Glutamatergic neuron (in vitro differentiated cells): ENCODE measurements around the gene GALNT13. TPM values are rescaled to one million over a fixed set of nuclear protein-coding genes. Genes with fewer than 3 reads are reported as not detected.

Experiments
- DNase-seq: peaks from one replicate; pipeline ENCODE4 v3.0.0; 2022
- H3K27ac Mint-ChIP-seq: one replicate; pipeline ENCODE4 v1.8.0; 2020; ENCODE audit warnings: mild to moderate bottlenecking, mixed read lengths, inconsistent platforms; ENCODE audit not compliant: unreplicated experiment
- H3K27me3 Mint-ChIP-seq: one replicate; pipeline ENCODE4 v1.8.0; 2020; ENCODE audit warnings: mild to moderate bottlenecking, moderate library complexity, mixed read lengths, inconsistent platforms; ENCODE audit not compliant: unreplicated experiment
- H3K36me3 Mint-ChIP-seq: one replicate; pipeline ENCODE4 v1.8.0; 2020; ENCODE audit warnings: mild to moderate bottlenecking, mixed read lengths, inconsistent platforms; ENCODE audit not compliant: unreplicated experiment
- H3K4me1 Mint-ChIP-seq: one replicate; pipeline ENCODE4 v1.8.0; 2020; ENCODE audit warnings: mild to moderate bottlenecking, low read depth, mixed read lengths, inconsistent platforms; ENCODE audit not compliant: unreplicated experiment
- H3K4me3 Mint-ChIP-seq: one replicate; pipeline ENCODE4 v1.8.0; 2020; ENCODE audit warnings: mild to moderate bottlenecking, mixed read lengths, inconsistent platforms; ENCODE audit not compliant: unreplicated experiment
- H3K9me3 Mint-ChIP-seq: one replicate; pipeline ENCODE4 v1.8.0; 2020; ENCODE audit warnings: mild to moderate bottlenecking, moderate library complexity, mixed read lengths, inconsistent platforms; ENCODE audit not compliant: unreplicated experiment
- total RNA-seq: library from RNA; stranded (reverse); fragmentation: NEBNext Ultra II Directional; extraction: Animal tissue kit (Norgen Biotek cat#: 25700); gene quantifications from one replicate; pipeline ENCODE4 v1.2.1, GENCODE V29; 2021; ENCODE audit not compliant: unreplicated experiment
- TF ChIP-seq, protein P1 (sequence below): fragments of 200-600 bp; sonication (generic); IDR thresholded peaks from one replicate; pipeline ENCODE4 v1.5.0; 2021; ENCODE audit not compliant: partially characterized antibody, unreplicated experiment

The GALNT13 gene
- total RNA-seq, 1 donor from 2014 or later, result 5.5 TPM

- Mint-ChIP-seq H3K9me3 (no peaks in the 10 kb centered on the region), H3K4me3 (no peak overlapping the region), H3K27me3 (no peaks in the 10 kb centered on the region), H3K36me3 (no peaks in the 10 kb centered on the region), H3K4me1 (peaks cover 1% of the 10 kb centered on the region), H3K27ac (no peak overlapping the region)
- DNase-seq, result no peak
- TF ChIP-seq, protein P1, sequence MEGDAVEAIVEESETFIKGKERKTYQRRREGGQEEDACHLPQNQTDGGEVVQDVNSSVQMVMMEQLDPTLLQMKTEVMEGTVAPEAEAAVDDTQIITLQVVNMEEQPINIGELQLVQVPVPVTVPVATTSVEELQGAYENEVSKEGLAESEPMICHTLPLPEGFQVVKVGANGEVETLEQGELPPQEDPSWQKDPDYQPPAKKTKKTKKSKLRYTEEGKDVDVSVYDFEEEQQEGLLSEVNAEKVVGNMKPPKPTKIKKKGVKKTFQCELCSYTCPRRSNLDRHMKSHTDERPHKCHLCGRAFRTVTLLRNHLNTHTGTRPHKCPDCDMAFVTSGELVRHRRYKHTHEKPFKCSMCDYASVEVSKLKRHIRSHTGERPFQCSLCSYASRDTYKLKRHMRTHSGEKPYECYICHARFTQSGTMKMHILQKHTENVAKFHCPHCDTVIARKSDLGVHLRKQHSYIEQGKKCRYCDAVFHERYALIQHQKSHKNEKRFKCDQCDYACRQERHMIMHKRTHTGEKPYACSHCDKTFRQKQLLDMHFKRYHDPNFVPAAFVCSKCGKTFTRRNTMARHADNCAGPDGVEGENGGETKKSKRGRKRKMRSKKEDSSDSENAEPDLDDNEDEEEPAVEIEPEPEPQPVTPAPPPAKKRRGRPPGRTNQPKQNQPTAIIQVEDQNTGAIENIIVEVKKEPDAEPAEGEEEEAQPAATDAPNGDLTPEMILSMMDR, result no peak
Measured at GRCh38 chr2:154381931-154382794, 510.4 kb downstream of the GALNT13 start.

DNA sequence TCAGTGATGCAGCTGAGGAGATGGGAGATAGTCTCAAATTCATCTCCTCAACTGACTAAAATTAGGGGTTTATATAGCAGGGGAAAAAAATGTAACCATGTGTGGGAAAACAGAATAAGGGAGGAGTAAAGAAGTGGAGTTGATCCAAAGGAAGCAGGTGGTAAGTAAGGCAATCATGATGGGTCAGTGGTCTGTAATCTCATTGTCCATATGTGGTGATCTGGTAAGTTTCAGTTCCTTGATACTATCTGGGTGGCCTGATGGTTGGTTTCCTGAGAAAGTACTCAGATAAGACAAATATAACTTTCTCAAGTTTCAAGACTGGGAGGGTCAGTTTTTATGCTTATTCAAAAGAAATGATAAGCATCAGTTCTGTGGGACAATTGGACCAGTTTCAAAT, 514.5 kb downstream of the GALNT13 start:
- Mint-ChIP-seq H3K4me3 (no peak overlapping the region), H3K36me3 (peaks cover 5% of the 10 kb centered on the region), H3K27me3 (no peaks in the 10 kb centered on the region), H3K27ac (no peak overlapping the region), H3K9me3 (peaks cover 3% of the 10 kb centered on the region), H3K4me1 (peaks cover 1% of the 10 kb centered on the region)
- no peak for DNase-seq
- TF ChIP-seq, protein P1, result no peak

- H3K36me3 Mint-ChIP-seq, result peaks cover 5% of the 10 kb centered on the region
- peaks cover 3% of the 10 kb centered on the region for H3K9me3 Mint-ChIP-seq
- peaks cover under 1% of the 10 kb centered on the region for H3K4me1 Mint-ChIP-seq
- H3K4me3 Mint-ChIP-seq, result no peak overlapping the region
- no peaks in the 10 kb centered on the region for H3K27me3 Mint-ChIP-seq
- DNase-seq, result no peak
- TF ChIP-seq, protein P1, result no peak
- no peak overlapping the region for H3K27ac Mint-ChIP-seq
Measured at GRCh38 chr2:154391051-154391450, 519.3 kb downstream of the GALNT13 start.

DNA sequence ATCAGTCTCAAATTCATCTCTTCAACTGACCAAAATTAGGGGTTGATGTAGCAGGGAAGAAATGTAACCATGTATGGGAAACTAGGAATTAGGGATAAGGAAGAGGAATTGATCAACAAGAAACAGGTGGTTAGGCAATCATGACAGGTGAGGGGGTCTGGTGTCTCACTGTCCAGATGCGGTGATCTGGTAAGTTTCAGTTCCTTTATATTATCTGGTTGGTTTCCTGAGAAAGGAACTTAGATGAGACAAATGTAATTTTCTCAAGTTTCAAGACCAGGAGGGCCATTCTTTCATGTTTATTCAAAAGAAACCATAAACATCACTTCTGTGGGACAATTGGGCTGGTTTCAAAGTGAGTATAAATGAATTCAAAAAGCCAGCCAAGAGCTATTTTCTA, 520.5 kb downstream of the GALNT13 start:
- no peak overlapping the region for H3K27ac Mint-ChIP-seq
- DNase-seq, result no peak
- no peaks in the 10 kb centered on the region for H3K27me3 Mint-ChIP-seq
- peaks cover 3% of the 10 kb centered on the region for H3K9me3 Mint-ChIP-seq
- H3K36me3 Mint-ChIP-seq, result peaks cover 5% of the 10 kb centered on the region
- H3K4me1 Mint-ChIP-seq, result no peaks in the 10 kb centered on the region
- no peak overlapping the region for H3K4me3 Mint-ChIP-seq
- TF ChIP-seq, protein P1, result no peak

DNA sequence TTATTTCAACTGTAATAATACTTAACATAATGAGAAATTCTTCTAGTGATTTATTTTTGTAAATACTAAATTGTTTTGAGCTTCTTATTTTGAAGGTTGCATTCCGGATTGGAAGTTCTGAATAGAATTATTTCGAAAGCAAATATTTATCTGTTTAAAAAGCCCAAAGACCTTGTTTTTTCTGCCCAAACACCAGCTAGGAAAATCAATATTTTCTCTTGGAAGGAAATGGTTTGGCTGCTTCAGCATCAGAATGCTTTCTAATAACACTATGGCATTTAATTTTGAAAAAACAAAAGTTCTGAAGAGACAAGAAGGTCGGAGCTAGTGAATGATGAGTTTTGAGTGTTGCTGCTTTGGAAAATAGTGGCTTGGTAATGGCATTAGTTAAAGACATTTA, 522.9 kb downstream of the GALNT13 start:
- Mint-ChIP-seq H3K36me3 (no peaks in the 10 kb centered on the region), H3K4me3 (no peak overlapping the region), H3K4me1 (no peaks in the 10 kb centered on the region), H3K9me3 (peaks cover 1% of the 10 kb centered on the region), H3K27me3 (no peaks in the 10 kb centered on the region), H3K27ac (no peak overlapping the region)
- no peak for DNase-seq
- TF ChIP-seq, protein P1, result no peak
